Epidermal melanocyte (primary cell): Measurements from ENCODE around the gene CRB1.

Experiments used
- DNase-seq: peaks from one replicate; pipeline ENCODE4 v3.0.0; 2011; ENCODE audit warnings: low spot score; ENCODE audit not compliant: insufficient read length

The CRB1 gene

DNA sequence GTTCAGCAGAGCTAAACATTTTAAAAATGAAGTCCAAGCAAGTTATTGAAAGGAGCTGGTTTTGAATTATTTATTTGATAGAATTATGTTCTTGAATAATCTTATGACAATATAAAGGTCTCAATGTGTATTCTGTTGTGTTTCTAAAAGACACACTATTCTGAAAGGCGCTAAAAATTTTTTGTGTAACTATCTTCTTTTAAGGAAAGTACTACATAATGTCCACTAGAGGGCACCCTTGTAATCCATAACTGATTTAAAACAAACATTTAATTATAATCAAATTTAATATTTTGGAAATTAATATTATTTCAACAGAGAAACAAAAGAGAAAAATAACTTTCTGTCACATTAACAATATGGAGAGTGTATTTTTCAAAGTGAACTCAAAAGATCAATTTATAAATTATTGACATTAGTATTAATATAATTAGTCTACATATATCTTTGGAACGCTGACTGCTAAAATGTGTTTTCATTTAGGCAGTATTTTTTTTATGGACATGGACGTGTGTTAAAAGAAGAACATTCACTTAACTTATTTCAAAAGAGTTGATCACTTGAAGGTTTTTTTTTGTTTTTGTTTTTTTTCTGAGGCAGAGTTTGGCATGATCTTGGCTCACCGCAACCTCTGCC, 258.8 kb downstream of the CRB1 start:
- DNase-seq = no peak
